A673 (cell line): Measurements from ENCODE around the gene AUH. TPM values are rescaled to one million over a fixed set of nuclear protein-coding genes. Genes with fewer than 3 reads are reported as not detected.

Experiments
- BruUV-seq: library from RNA; stranded (reverse); fragments of 400-500 nt; replicated peaks from 2 replicates; lab custom pipeline; 2021; lab: Mats Ljungman, UMichigan
- CTCF ChIA-PET: fragments of 300-600 bp; sonication (Branson Sonifier 250); formaldehyde crosslinking; loops from one replicate; lab custom pipeline; 2022; ENCODE audit warnings: antibody characterized with exemption; lab: Charles Lee
- POLR2A ChIA-PET: fragments of 300-600 bp; sonication (Branson Sonifier 250); formaldehyde crosslinking; loops from one replicate; lab custom pipeline; 2022; ENCODE audit warnings: antibody characterized with exemption; ENCODE audit not compliant: low non-redundant PET; lab: Charles Lee
- DNase-seq: peaks from one replicate; pipeline ENCODE4 v3.0.0-alpha.2; 2015; ENCODE audit warnings: low spot score
- H3K27ac ChIP-seq: fragments of 200-600 bp; sonication (generic); 2 replicates; pipeline ENCODE4 v1.5.1; 2016; ENCODE audit warnings: mixed run types, low read depth, mild to moderate bottlenecking, mixed read lengths, antibody characterized with exemption, low read length; ENCODE audit not compliant: poor library complexity, severe bottlenecking
- H3K27me3 ChIP-seq: fragments of 200-600 bp; sonication (generic); replicated peaks from 2 replicates; pipeline ENCODE4 v1.6.1; 2017; ENCODE audit warnings: mixed run types, low read depth, mild to moderate bottlenecking, mixed read lengths, antibody characterized with exemption, low read length; ENCODE audit not compliant: insufficient read depth, poor library complexity
- H3K36me3 ChIP-seq: fragments of 200-600 bp; sonication (generic); 2 replicates; pipeline ENCODE4 v1.6.1; 2016; ENCODE audit warnings: mixed run types, mild to moderate bottlenecking, mixed read lengths, antibody characterized with exemption, low read length; ENCODE audit not compliant: insufficient read depth, poor library complexity, severe bottlenecking
- H3K4me1 ChIP-seq: fragments of 200-600 bp; sonication (generic); 2 replicates; pipeline ENCODE4 v1.6.1; 2017; ENCODE audit warnings: mixed run types, mild to moderate bottlenecking, mixed read lengths, antibody characterized with exemption, low read length; ENCODE audit not compliant: insufficient read depth, poor library complexity, severe bottlenecking
- H3K4me3 ChIP-seq: fragments of 200-600 bp; sonication (generic); 2 replicates; pipeline ENCODE4 v1.5.1; 2016; ENCODE audit warnings: low read depth, mixed run types, mild to moderate bottlenecking, mixed read lengths, low read length; ENCODE audit not compliant: poor library complexity, severe bottlenecking
- H3K9me3 ChIP-seq: fragments of 200-600 bp; sonication (generic); 2 replicates; pipeline ENCODE4 v1.6.1; 2016; ENCODE audit warnings: mixed run types, low read depth, mild to moderate bottlenecking, mixed read lengths, antibody characterized with exemption, low read length; ENCODE audit not compliant: poor library complexity, severe bottlenecking
- CTCF ChIP-seq: fragments of 300-800, 200-600 bp; sonication (generic); conservative IDR thresholded peaks from 2 replicates; pipeline ENCODE4 v1.5.1; 2017; ENCODE audit warnings: low read depth, mild to moderate bottlenecking, antibody characterized with exemption, low read length, moderate library complexity, mixed read lengths
- EZH2 ChIP-seq: fragments of 200-600 bp; sonication (generic); IDR thresholded peaks from 2 replicates; pipeline ENCODE4 v1.6.1; 2017; ENCODE audit warnings: borderline replicate concordance, low read depth, mild to moderate bottlenecking, mixed read lengths, antibody characterized with exemption, low read length; ENCODE audit not compliant: poor library complexity, severe bottlenecking
- intact Hi-C: fragments of 100-400 bp; cut with micrococcal nuclease; formaldehyde crosslinking; loops from one replicate; pipeline ENCODE4 v1.10.0; 2022; ENCODE audit not compliant: unreplicated experiment
- total RNA-seq: library from RNA; stranded (reverse); gene quantifications from 2 replicates; pipeline ENCODE4 v1.2.3, GENCODE V29; 2021

The AUH gene
- total RNA-seq, 1 experiment from 2014 or later, result 12.3 TPM

DNA sequence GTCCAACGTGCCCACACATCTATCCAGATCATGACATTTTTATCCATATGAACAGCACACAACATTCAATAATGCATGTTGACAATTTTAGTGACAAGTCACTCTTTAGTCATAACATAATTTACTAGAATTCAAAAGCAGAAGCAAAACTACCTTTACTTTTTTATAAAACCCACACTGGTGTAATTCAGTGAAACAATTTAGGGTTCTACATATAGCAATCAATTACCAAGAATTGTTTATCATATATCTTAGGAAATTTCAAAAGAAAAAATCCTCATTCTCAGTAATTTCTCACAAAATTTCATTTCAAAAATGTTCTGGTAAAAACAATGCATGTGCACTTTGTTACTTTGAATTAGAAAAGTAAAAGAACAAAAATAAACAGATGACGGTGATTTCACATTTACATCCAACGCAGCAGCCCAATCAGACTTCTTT lies 12.6 kb downstream of the AUH start:
- DNase-seq, result no peak
- ChIA-PET POLR2A (no interaction called here), CTCF (no interaction called here)
- Histone ChIP-seq H3K27me3 (no peaks in the 10 kb centered on the region), H3K27ac (no peak overlapping the region), H3K36me3 (no peaks in the 10 kb centered on the region), H3K4me1 (no peaks in the 10 kb centered on the region), H3K9me3 (no peaks in the 10 kb centered on the region), H3K4me3 (no peak overlapping the region)
- BruUV-seq, result no TSS peak
- no peak for TF ChIP-seq CTCF
- TF ChIP-seq EZH2, result no peak
- intact Hi-C loops, result no loop called here

GRCh38 chr9:91348191-91348807 lies 13.4 kb downstream of the AUH start:
- CTCF ChIA-PET, result no interaction called here
- POLR2A ChIA-PET, result no interaction called here
- H3K27ac ChIP-seq, result no peak overlapping the region
- no TSS peak for BruUV-seq
- no peak overlapping the region for H3K4me3 ChIP-seq
- no peaks in the 10 kb centered on the region for H3K36me3 ChIP-seq
- intact Hi-C loops, result no loop called here
- no peak for DNase-seq
- TF ChIP-seq CTCF (no peak), EZH2 (no peak)
- H3K4me1 ChIP-seq, result no peaks in the 10 kb centered on the region
- H3K27me3 ChIP-seq, result no peaks in the 10 kb centered on the region
- no peaks in the 10 kb centered on the region for H3K9me3 ChIP-seq

GRCh38 chr9:91347377-91347776 lies 14.3 kb downstream of the AUH start:
- no peak for DNase-seq
- Histone ChIP-seq H3K4me3 (no peak overlapping the region), H3K9me3 (no peaks in the 10 kb centered on the region), H3K27me3 (no peaks in the 10 kb centered on the region), H3K36me3 (peaks cover under 1% of the 10 kb centered on the region), H3K4me1 (no peaks in the 10 kb centered on the region), H3K27ac (no peak overlapping the region)
- intact Hi-C loops, result no loop called here
- no TSS peak for BruUV-seq
- ChIA-PET POLR2A (no interaction called here), CTCF (no interaction called here)
- TF ChIP-seq EZH2 (no peak), CTCF (no peak)
